HG03342 (cell line): ENCODE data around the gene UBL4B.
A peak's percentile ranks its signal among the peaks of the same experiment; 100 is the strongest.

Experiments used
- ATAC-seq: cut with Tn5 transposase; IDR thresholded peaks from one replicate; pipeline ENCODE4 v1.9.1; 2021; ENCODE audit warnings: mild to moderate bottlenecking, moderate library complexity; ENCODE audit not compliant: unreplicated experiment

The UBL4B gene

GRCh38 chr1:110084227-110085078 is 27.8 kb upstream of the UBL4B start:
- ATAC-seq: no peak

GRCh38 chr1:110085671-110086070 is 26.6 kb upstream of the UBL4B start:
- ATAC-seq: no peak

- ATAC-seq: no peak
These were observed 25.3 kb upstream of the UBL4B start for GRCh38 chr1:110086961-110087360.

- ATAC-seq: peak; percentile 60
These were observed 24.2 kb upstream of the UBL4B start for GRCh38 chr1:110087812-110088738.

- ATAC-seq: no peak
These were observed 23.4 kb upstream of the UBL4B start for GRCh38 chr1:110088739-110089316.

GRCh38 chr1:110089561-110090275 is 22.5 kb upstream of the UBL4B start:
- ATAC-seq: no peak

GRCh38 chr1:110091381-110091780 is 20.9 kb upstream of the UBL4B start:
- no peak for ATAC-seq

GRCh38 chr1:110091791-110092190 is 20.5 kb upstream of the UBL4B start:
- no peak for ATAC-seq

GRCh38 chr1:110092991-110093390 is 19.3 kb upstream of the UBL4B start:
- no peak for ATAC-seq

- ATAC-seq: no peak
These were observed 17.1 kb upstream of the UBL4B start for GRCh38 chr1:110094931-110095654.

GRCh38 chr1:110097507-110098221 is 14.6 kb upstream of the UBL4B start:
- ATAC-seq: no peak

GRCh38 chr1:110098222-110099026 is 13.8 kb upstream of the UBL4B start:
- ATAC-seq: no peak

GRCh38 chr1:110100335-110100734 is 11.9 kb upstream of the UBL4B start:
- no peak for ATAC-seq

- no peak for ATAC-seq
These were observed 10.2 kb upstream of the UBL4B start for GRCh38 chr1:110102081-110102480.

- no peak for ATAC-seq
These were observed 6.0 kb upstream of the UBL4B start for GRCh38 chr1:110106013-110106941.

- ATAC-seq: no peak
These were observed 4.3 kb upstream of the UBL4B start for GRCh38 chr1:110107867-110108469.

GRCh38 chr1:110111081-110111480 is 1.2 kb upstream of the UBL4B start:
- ATAC-seq: no peak
